ENCODE results near the gene FES.
"Not testable (repeated sequence)": the region's sequence is repeated elsewhere in the genome, so short reads cannot be mapped to it uniquely, and the experiment has no call there.

FES gene

GRCh38 chr15:90883976-90884718 lies at the start of gene FES:
Gene FES, plus strand, starts transcription at chr15:90884504. Its CDS starts 542 bp downstream, at chr15:90885046.
- no peak for DNase-seq (ENCODE audit: low spot score)

GRCh38 chr15:90834626-90835025 lies 49.7 kb upstream of the FES start:
- no peak for DNase-seq (ENCODE audit: low spot score)

- DNase-seq (ENCODE audit: low spot score): no peak
Measured at GRCh38 chr15:90836296-90836871, 47.9 kb upstream of the FES start.

GRCh38 chr15:90837094-90837493 lies 47.2 kb upstream of the FES start:
- DNase-seq (ENCODE audit: low spot score): no peak

- no peak for DNase-seq (ENCODE audit: low spot score)
Measured at GRCh38 chr15:90838139-90838538, 46.2 kb upstream of the FES start.

- no peak for DNase-seq (ENCODE audit: low spot score)
Measured at GRCh38 chr15:90838544-90838943, 45.8 kb upstream of the FES start.

- DNase-seq (ENCODE audit: low spot score): peak; percentile 21
Measured at GRCh38 chr15:90839187-90840071, 44.9 kb upstream of the FES start.

GRCh38 chr15:90840157-90840855 lies 44.0 kb upstream of the FES start:
- no peak for DNase-seq (ENCODE audit: low spot score)

GRCh38 chr15:90840954-90841353 lies 43.4 kb upstream of the FES start:
- DNase-seq (ENCODE audit: low spot score): no peak

GRCh38 chr15:90844696-90845095 lies 39.6 kb upstream of the FES start:
- no peak for DNase-seq (ENCODE audit: low spot score)

- DNase-seq (ENCODE audit: low spot score): no peak
Measured at GRCh38 chr15:90845201-90845949, 38.9 kb upstream of the FES start.

- not testable (repeated sequence) for DNase-seq (ENCODE audit: low spot score)
Measured at GRCh38 chr15:90849424-90849823, 34.9 kb upstream of the FES start.

GRCh38 chr15:90851114-90851513 lies 33.2 kb upstream of the FES start:
- no peak for DNase-seq (ENCODE audit: low spot score)

- DNase-seq (ENCODE audit: low spot score): no peak
Measured at GRCh38 chr15:90851940-90852339, 32.4 kb upstream of the FES start.

GRCh38 chr15:90855139-90855538 lies 29.2 kb upstream of the FES start:
- no peak for DNase-seq (ENCODE audit: low spot score)

- DNase-seq (ENCODE audit: low spot score): no peak
Measured at GRCh38 chr15:90857337-90857736, 27.0 kb upstream of the FES start.

- DNase-seq (ENCODE audit: low spot score): no peak
Measured at GRCh38 chr15:90857883-90858443, 26.3 kb upstream of the FES start.

- no peak for DNase-seq (ENCODE audit: low spot score)
Measured at GRCh38 chr15:90859234-90860131, 24.8 kb upstream of the FES start.

- DNase-seq (ENCODE audit: low spot score): no peak
Measured at GRCh38 chr15:90860450-90860849, 23.9 kb upstream of the FES start.
